Adrenal gland (tissue), 12 donors: Measurements from ENCODE around the gene SLC46A3. TPM values are rescaled to one million over a fixed set of nuclear protein-coding genes. Genes with fewer than 3 reads are reported as not detected.
A peak's percentile ranks its signal among the peaks of the same experiment; 100 is the strongest.

Experiments used
- DNase-seq, 7 donors: peaks; one replicate each; pipeline ENCODE4 v3.0.0-alpha.2; 2019 to 2020
- H3K27ac ChIP-seq, 5 donors: fragments of 200-600 bp; sonication (generic) in 4 of 5; 1 replicate in 3 of 5; 2 replicates in 2 of 5; pipeline versions ENCODE4 v1.5.1 to v1.8.0; 2016 to 2020; ENCODE audit warnings: mild to moderate bottlenecking in 1 of 5
- H3K27me3 ChIP-seq: fragments of 200-600 bp; 2 replicates; pipeline ENCODE4 v1.8.0; 2021
- H3K36me3 ChIP-seq, 2 donors: fragments of 200-600 bp; replicated peaks in 1 of 2; 1 replicate in 1 of 2; 2 replicates in 1 of 2; pipeline versions ENCODE4 v1.5.1 to v1.8.0; 2018 to 2022
- H3K4me1 ChIP-seq, 2 donors: fragments of 200-600 bp; replicated peaks in 1 of 2; 1 replicate in 1 of 2; 2 replicates in 1 of 2; pipeline versions ENCODE4 v1.5.1 to v1.8.0; 2018 to 2021
- H3K4me3 ChIP-seq, 4 donors: fragments of 200-600 bp; sonication (generic) in 3 of 4; one replicate each; pipeline ENCODE4 v1.5.1; 2016 to 2018
- H3K9me3 ChIP-seq, 3 donors: fragments of 200-600 bp; sonication (generic) in 1 of 3; replicated peaks in 1 of 3; 1 replicate in 2 of 3; 2 replicates in 1 of 3; pipeline versions ENCODE4 v1.5.1 to v1.8.0; 2016 to 2021
- CTCF ChIP-seq, 6 experiments: fragments of 450-650 bp in 4 of 6; fragments of 200-600 bp in 2 of 6; sonication (generic) in 1 of 6; IDR thresholded peaks; 1 replicate in 5 of 6; 2 replicates in 1 of 6; pipeline versions ENCODE4 v1.5.1 to v1.8.0; 2016 to 2021; ENCODE audit warnings: antibody characterized with exemption in 6 of 6, mild to moderate bottlenecking in 2 of 6, moderate library complexity in 1 of 6
- POLR2A ChIP-seq, 2 donors: fragments of 450-650 bp; IDR thresholded peaks; one replicate each; pipeline ENCODE4 v1.6.1; 2017; ENCODE audit warnings: antibody characterized with exemption in 2 of 2, mild to moderate bottlenecking in 2 of 2, moderate library complexity in 1 of 2
- WGBS, 4 donors: extraction: QIAGEN DNeasy Blood & Tissue Kit in 2 of 4; methylation state at CpG; one replicate each; pipeline versions ENCODE4 v1.1.5 to v1.1.7; 2013 to 2017; 5-methylcytosine and 5-hydroxymethylcytosine counted together
- intact Hi-C, 2 donors: fragments of 100-400 bp; cut with DNase I; formaldehyde crosslinking; loops; one replicate each; pipeline versions ENCODE4 v1.14.1 to v1.15.0; 2022 to 2023
- polyA plus RNA-seq, 3 donors: library from polyadenylated mRNA; stranded (reverse); fragments of 200-250 nt in 2 of 3; fragments of 350-450 nt in 1 of 3; fragmentation: Illumina TruSeq in 1 of 3; extraction: RNeasy Lipid Tissue Mini Kit (QIAGEN cat#74804) in 1 of 3; gene quantifications; one replicate each; pipeline ENCODE4 v1.2.3, GENCODE V29; 2013 to 2014
- total RNA-seq, 9 donors: library from RNA; depleted of rRNA in 4 of 9; stranded (reverse); fragments of >200 nt in 4 of 9; fragments of 120-200 nt in 1 of 9; fragmentation: NEBNext Ultra II Directional in 1 of 9; extraction: Animal tissue kit (Norgen Biotek cat#: 25700) in 1 of 9; gene quantifications; one replicate each; pipeline versions ENCODE4 v1.1.0 to v1.2.4, GENCODE V29; 2013 to 2023
- donor health status: healthy with polysubstance abuse.
- donor health status: Bipolar disorder and iron deficiency.
- donor health status: DM: yes; HTN: yes; CAD: no.
- donor health status: DM: no; HTN: no; CAD: no.
- donor health status: DM: no; HTN: no; CAD: no.
- donor health status: DM: yes; HTN: yes; CAD: no.

The SLC46A3 gene
- total and polyA plus RNA-seq, 12 donors: 10.1 to 87.4 (median 32.6) TPM

DNA sequence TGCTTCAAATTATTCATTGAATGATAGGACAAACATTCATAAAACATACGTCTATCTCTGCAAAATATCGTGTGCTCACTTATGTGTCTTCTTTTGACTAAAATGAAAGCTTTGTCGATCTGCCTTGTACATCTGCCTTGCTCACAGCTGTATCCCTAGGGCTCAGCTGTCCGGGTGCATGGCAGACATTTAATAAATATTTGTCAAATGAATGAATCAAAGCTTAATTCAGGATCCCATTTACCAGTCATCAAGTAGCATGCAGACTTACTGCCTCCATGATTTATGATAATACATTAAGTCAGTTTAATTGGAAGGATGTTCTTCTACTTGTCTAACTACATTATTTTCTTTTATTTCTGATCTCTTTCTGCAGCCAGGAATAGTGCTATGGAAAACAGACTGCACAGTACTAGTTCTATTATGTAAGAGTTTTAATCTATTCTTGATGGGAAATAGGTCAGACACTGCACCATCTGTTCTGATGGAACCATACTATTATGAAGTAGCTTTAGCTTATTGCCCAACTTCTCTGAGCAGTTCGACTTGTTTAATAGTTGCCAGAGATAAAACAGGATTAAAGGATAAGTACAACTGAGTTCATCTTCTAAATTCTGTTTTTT, 13.2 kb downstream of the SLC46A3 start:
- Histone ChIP-seq H3K27ac (peak overlapping the region in 1 of 5 donors; percentile 20), H3K36me3 (peaks cover 0 to 17% of the 10 kb centered on the region in 2 donors), H3K4me1 (peaks cover 0 to 5% of the 10 kb centered on the region in 2 donors), H3K4me3 (no peak overlapping the region), H3K27me3 (no peaks in the 10 kb centered on the region), H3K9me3 (no peaks in the 10 kb centered on the region)
- intact Hi-C loops: no loop called here
- TF ChIP-seq CTCF (IDR thresholded peaks at IDR 0.05): no peak
- no peak for TF ChIP-seq POLR2A (IDR thresholded peaks at IDR 0.05)
- WGBS, 4 donors: 76 to 81% (median 78%) methylated on average over 5 of the region's 5 CpGs
- DNase-seq: no peak

GRCh38 chr13:28704919-28705318, 13.9 kb downstream of the SLC46A3 start:
- intact Hi-C loops: no loop called here

GRCh38 chr13:28704282-28704681, 14.5 kb downstream of the SLC46A3 start:
- TF ChIP-seq CTCF (IDR thresholded peaks at IDR 0.05): no peak
- TF ChIP-seq POLR2A (IDR thresholded peaks at IDR 0.05): no peak
- intact Hi-C loops: no loop called here
- Histone ChIP-seq H3K4me1 (peaks cover 0 to 5% of the 10 kb centered on the region in 2 donors), H3K27me3 (no peaks in the 10 kb centered on the region), H3K9me3 (no peaks in the 10 kb centered on the region), H3K4me3 (no peak overlapping the region), H3K36me3 (peaks cover 0 to 28% of the 10 kb centered on the region in 2 donors), H3K27ac (no peak overlapping the region)
- DNase-seq: no peak

More at GRCh38 chr13:28704919-28705318, 13.9 kb downstream of the SLC46A3 start:
- H3K36me3 ChIP-seq: peaks cover 0 to 23% of the 10 kb centered on the region in 2 donors
- H3K4me1 ChIP-seq: peaks cover 0 to 5% of the 10 kb centered on the region in 2 donors
- DNase-seq: no peak
- H3K27me3 ChIP-seq: no peaks in the 10 kb centered on the region
- TF ChIP-seq CTCF (IDR thresholded peaks at IDR 0.05): no peak
- no peak for TF ChIP-seq POLR2A (IDR thresholded peaks at IDR 0.05)
- peak overlapping the region in 1 of 5 donors; percentile 41 for H3K27ac ChIP-seq
- H3K4me3 ChIP-seq: no peak overlapping the region
- H3K9me3 ChIP-seq: no peaks in the 10 kb centered on the region

- peaks cover 0 to under 1% of the 10 kb centered on the region in 2 donors for H3K4me1 ChIP-seq
- H3K27me3 ChIP-seq: no peaks in the 10 kb centered on the region
- intact Hi-C loops: no loop called here
- H3K36me3 ChIP-seq: peaks cover 0 to 28% of the 10 kb centered on the region in 2 donors
- WGBS, 4 donors: 78 to 100% (median 94%) methylated on average over 1 of the region's 1 CpG
- DNase-seq: no peak
- no peaks in the 10 kb centered on the region for H3K9me3 ChIP-seq
- TF ChIP-seq POLR2A (IDR thresholded peaks at IDR 0.05) (no peak), CTCF (IDR thresholded peaks at IDR 0.05) (no peak)
- no peak overlapping the region for H3K4me3 ChIP-seq
- H3K27ac ChIP-seq: no peak overlapping the region
Observed at GRCh38 chr13:28699246-28699645, 19.5 kb downstream of the SLC46A3 start.
